OCI-M1 (cell line): Measurements from ENCODE around the gene RAB27A.
"Not testable (repeated sequence)": the region's sequence is repeated elsewhere in the genome, so short reads cannot be mapped to it uniquely, and the experiment has no call there.

Experiments used
- DNase-seq: peaks from one replicate; lab custom pipeline; 2025; lab: John Stamatoyannopoulos, UW

RAB27A gene

GRCh38 chr15:55289746-55290527, at the start of gene RAB27A:
Gene RAB27A (minus strand): TSS chr15:55289813. CDS start chr15:55234934, 54,879 bp downstream.
- DNase-seq, result peak; percentile 80

GRCh38 chr15:55337160-55337559, 47.5 kb upstream of the RAB27A start:
- no peak for DNase-seq

- no peak for DNase-seq
Measured at GRCh38 chr15:55334997-55335396, 45.4 kb upstream of the RAB27A start.

GRCh38 chr15:55334371-55334770, 44.8 kb upstream of the RAB27A start:
- DNase-seq, result no peak

- peak; percentile 13 for DNase-seq
Measured at GRCh38 chr15:55327387-55327786, 37.8 kb upstream of the RAB27A start.

GRCh38 chr15:55322467-55322866, 32.9 kb upstream of the RAB27A start:
- DNase-seq, result no peak

GRCh38 chr15:55320963-55321362, 31.4 kb upstream of the RAB27A start:
- DNase-seq, result no peak

GRCh38 chr15:55320238-55320550, 30.6 kb upstream of the RAB27A start:
- DNase-seq, result no peak

- DNase-seq, result peak; percentile 82
Measured at GRCh38 chr15:55319537-55320237, 30.1 kb upstream of the RAB27A start.

GRCh38 chr15:55318588-55319494, 29.2 kb upstream of the RAB27A start, which contains the start of the genes PIGB and PIGBOS1:
Gene PIGB (plus strand): TSS chr15:55319222. CDS start chr15:55319251, 29 bp downstream.
Gene PIGBOS1 (minus strand): TSS chr15:55319123. CDS start chr15:55317792, 1,331 bp downstream.
- peak; percentile 93 for DNase-seq

GRCh38 chr15:55302801-55303200, 13.2 kb upstream of the RAB27A start:
- DNase-seq, result not testable (repeated sequence)

GRCh38 chr15:55297315-55297714, 7.7 kb upstream of the RAB27A start:
- DNase-seq, result no peak

- DNase-seq, result peak; percentile 95
Measured at GRCh38 chr15:55290528-55291057, 980 bp upstream of the RAB27A start.

GRCh38 chr15:55289011-55289745, 435 bp downstream of the RAB27A start:
- peak; percentile 73 for DNase-seq

- no peak for DNase-seq
Measured at GRCh38 chr15:55288006-55288717, 1.5 kb downstream of the RAB27A start.

GRCh38 chr15:55286442-55287189, 3.0 kb downstream of the RAB27A start:
- DNase-seq, result not testable (repeated sequence)

GRCh38 chr15:55284426-55284825, 5.2 kb downstream of the RAB27A start:
- DNase-seq, result no peak

- no peak for DNase-seq
Measured at GRCh38 chr15:55283379-55284147, 6.0 kb downstream of the RAB27A start.

GRCh38 chr15:55282284-55282833, 7.3 kb downstream of the RAB27A start:
- DNase-seq, result peak; percentile 92
